Neural crest cell (in vitro differentiated cells): ENCODE data around the gene NLE1. TPM values are rescaled to one million over a fixed set of nuclear protein-coding genes. Genes with fewer than 3 reads are reported as not detected.
"Not testable (repeated sequence)": the region's sequence is repeated elsewhere in the genome, so short reads cannot be mapped to it uniquely, and the experiment has no call there.

Experiments
- DNase-seq: peaks from one replicate; pipeline ENCODE4 v3.0.0; 2021; ENCODE audit warnings: low read depth, mixed read lengths, low spot score
- H3K27ac Mint-ChIP-seq: one replicate; pipeline ENCODE4 v1.8.0; 2021; ENCODE audit warnings: mild to moderate bottlenecking, mixed read lengths; ENCODE audit not compliant: unreplicated experiment
- H3K27me3 Mint-ChIP-seq: 2 replicates; pipeline ENCODE4 v1.8.0; 2021; ENCODE audit warnings: low read depth, mild to moderate bottlenecking, mixed read lengths
- H3K36me3 Mint-ChIP-seq: 2 replicates; pipeline ENCODE4 v1.8.0; 2021; ENCODE audit warnings: low read depth, mild to moderate bottlenecking, mixed read lengths
- H3K4me1 Mint-ChIP-seq: 2 replicates; pipeline ENCODE4 v1.8.0; 2021; ENCODE audit warnings: mixed read lengths
- H3K4me3 Mint-ChIP-seq: one replicate; pipeline ENCODE4 v1.8.0; 2021; ENCODE audit warnings: mild to moderate bottlenecking, mixed read lengths
- H3K9me3 Mint-ChIP-seq: 2 replicates; pipeline ENCODE4 v1.8.0; 2021; ENCODE audit warnings: mixed read lengths
- total RNA-seq: library from RNA; stranded (reverse); gene quantifications from 2 replicates; pipeline ENCODE4 v1.2.1, GENCODE V29; 2021
- TF ChIP-seq, protein P1 (sequence below): fragments of 200-600 bp; sonication (generic); conservative IDR thresholded peaks from 2 replicates; pipeline ENCODE4 v1.5.0; 2021; ENCODE audit warnings: antibody characterized with exemption, mild to moderate bottlenecking

Gene NLE1
- total RNA-seq, 1 donor from 2014 or later, result 35.8 TPM

DNA sequence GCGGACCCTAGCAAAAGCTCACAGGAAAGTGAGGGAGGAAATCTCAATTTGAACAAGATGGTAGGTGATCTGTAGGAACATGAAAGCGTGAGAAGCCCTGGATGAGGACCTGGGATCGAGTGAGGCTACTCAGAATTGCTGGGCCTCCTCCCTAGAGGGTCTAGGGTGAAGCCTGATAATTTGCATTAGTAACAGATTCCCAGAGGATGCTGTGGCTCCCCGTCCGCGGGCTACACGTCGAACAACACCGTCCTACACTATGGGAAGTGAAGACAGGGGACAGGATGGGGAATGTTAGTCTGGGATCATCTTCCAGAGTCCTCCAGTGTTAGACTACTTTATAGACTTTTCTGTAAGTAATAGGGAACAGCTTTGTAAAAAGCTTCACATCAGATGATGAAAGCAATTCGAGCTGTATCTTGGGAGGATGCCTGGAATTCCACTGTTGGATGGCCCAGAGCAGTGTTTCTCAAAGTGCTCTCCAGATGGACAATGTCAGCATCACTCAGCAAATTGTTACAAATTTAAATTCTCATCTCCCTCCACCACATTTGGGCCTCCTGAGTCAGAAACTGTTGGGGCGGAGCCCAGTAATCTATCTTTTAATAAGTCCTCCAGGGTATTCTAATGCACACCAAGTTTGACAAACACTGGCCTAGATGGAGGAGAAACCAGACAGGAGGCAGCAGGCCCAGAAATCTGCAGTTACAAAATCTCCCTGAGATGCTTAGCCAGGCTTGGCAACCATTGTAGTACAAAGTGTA is 14.2 kb downstream of the NLE1 start:
- peaks cover 4% of the 10 kb centered on the region for H3K36me3 Mint-ChIP-seq

DNA sequence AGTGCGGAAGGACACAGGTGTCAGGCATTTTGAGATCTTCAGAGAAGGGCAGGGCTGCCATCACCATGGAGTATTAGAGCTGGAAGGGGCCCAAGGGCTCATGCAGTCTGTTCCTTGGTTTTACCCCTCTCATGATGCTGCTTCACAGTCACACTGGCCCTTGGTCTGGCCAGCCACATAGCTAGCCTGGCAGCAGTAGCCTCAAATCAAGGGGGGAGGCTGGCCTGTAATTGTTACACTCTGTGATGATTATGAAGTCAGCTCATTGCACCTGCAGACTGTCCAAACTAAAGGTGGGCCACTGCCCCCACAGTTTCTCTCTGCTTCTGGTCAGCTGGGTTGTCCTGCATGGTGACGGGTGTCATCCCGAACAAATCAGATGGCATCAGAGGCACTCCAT is 20.8 kb downstream of the NLE1 start, which contains the start of gene FNDC8:
Gene FNDC8 (plus strand): TSS at position 301 of the 400 bp plus-strand sequence. CDS start 79 bp downstream, at position 380.
- TF ChIP-seq, protein P1, sequence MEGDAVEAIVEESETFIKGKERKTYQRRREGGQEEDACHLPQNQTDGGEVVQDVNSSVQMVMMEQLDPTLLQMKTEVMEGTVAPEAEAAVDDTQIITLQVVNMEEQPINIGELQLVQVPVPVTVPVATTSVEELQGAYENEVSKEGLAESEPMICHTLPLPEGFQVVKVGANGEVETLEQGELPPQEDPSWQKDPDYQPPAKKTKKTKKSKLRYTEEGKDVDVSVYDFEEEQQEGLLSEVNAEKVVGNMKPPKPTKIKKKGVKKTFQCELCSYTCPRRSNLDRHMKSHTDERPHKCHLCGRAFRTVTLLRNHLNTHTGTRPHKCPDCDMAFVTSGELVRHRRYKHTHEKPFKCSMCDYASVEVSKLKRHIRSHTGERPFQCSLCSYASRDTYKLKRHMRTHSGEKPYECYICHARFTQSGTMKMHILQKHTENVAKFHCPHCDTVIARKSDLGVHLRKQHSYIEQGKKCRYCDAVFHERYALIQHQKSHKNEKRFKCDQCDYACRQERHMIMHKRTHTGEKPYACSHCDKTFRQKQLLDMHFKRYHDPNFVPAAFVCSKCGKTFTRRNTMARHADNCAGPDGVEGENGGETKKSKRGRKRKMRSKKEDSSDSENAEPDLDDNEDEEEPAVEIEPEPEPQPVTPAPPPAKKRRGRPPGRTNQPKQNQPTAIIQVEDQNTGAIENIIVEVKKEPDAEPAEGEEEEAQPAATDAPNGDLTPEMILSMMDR, result no peak
- Mint-ChIP-seq H3K36me3 (peaks cover 4% of the 10 kb centered on the region), H3K27ac (peak within 1 kb of the TSS; percentile 57)

More for the DNA sequence above, 14.2 kb downstream of the NLE1 start:
- Mint-ChIP-seq H3K4me3 (no peak overlapping the region), H3K27me3 (no peaks in the 10 kb centered on the region), H3K9me3 (no peaks in the 10 kb centered on the region), H3K27ac (no peak overlapping the region), H3K4me1 (no peaks in the 10 kb centered on the region)
- TF ChIP-seq, protein P1, result no peak
- no peak for DNase-seq

GRCh38 chr17:35119370-35120165 is 22.5 kb downstream of the NLE1 start, which contains the start of gene RAD51D:
RAD51D (minus strand) TSS chr17:35119860; CDS start chr17:35119613, 247 bp downstream.
- Mint-ChIP-seq H3K4me1 (peaks cover 21% of the 10 kb centered on the region), H3K9me3 (no peaks in the 10 kb centered on the region), H3K27me3 (peaks cover 13% of the 10 kb centered on the region), H3K27ac (peak within 1 kb of the TSS; percentile 98), H3K36me3 (peaks cover 10% of the 10 kb centered on the region), H3K4me3 (peak within 1 kb of the TSS; percentile 97)
- peak; percentile 78 for DNase-seq
- TF ChIP-seq, protein P1, result peak; percentile 96

More for the DNA sequence above, 20.8 kb downstream of the NLE1 start, which contains the start of gene FNDC8:
- Mint-ChIP-seq H3K9me3 (no peaks in the 10 kb centered on the region), H3K4me3 (peak within 1 kb of the TSS; percentile 67), H3K27me3 (peaks cover 13% of the 10 kb centered on the region), H3K4me1 (peaks cover 21% of the 10 kb centered on the region)
- no peak for DNase-seq

DNA sequence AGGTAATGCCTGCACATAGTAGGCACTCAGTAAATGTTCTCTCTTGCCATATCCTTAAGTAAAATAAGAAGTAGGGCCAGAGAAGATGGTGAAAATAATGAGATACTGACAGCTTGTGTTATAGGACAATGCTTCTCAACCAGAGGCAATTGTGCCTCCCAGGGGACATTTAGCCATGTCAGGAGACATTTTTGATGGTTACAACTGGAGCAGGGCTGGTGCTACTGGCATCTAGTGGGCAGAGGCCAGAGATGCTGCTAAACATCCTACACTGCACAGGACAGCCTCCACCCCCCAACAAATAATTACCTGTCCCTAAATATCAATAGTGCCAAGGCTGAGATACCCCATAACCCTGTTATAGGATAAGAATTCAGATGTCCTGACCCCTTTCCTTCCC is 24.1 kb downstream of the NLE1 start:
- peaks cover 10% of the 10 kb centered on the region for H3K36me3 Mint-ChIP-seq
- TF ChIP-seq, protein P1, result no peak
- H3K27ac Mint-ChIP-seq, result no peak overlapping the region
- H3K9me3 Mint-ChIP-seq, result no peaks in the 10 kb centered on the region
- H3K27me3 Mint-ChIP-seq, result peaks cover 13% of the 10 kb centered on the region
- peaks cover 21% of the 10 kb centered on the region for H3K4me1 Mint-ChIP-seq
- H3K4me3 Mint-ChIP-seq, result peak overlapping the region; percentile 85
- no peak for DNase-seq

DNA sequence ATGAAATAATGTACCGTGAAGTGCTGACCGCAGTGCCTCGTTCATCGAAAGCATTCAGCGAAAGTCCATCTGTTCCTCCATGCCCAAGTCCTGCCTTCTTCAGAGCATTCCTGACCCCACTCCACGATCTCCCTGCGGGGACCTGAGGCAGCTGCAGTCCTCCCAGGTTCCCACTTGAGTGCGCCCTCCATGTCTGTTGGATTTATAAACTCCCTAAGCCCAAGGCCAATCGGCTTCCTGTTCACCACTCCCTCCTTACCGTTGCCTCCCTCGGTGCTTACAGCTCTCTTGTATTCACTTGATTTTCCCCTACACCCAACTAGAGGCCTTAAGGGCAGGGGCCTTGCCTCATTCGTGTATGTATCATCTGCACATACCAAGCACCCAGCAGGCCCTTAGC is 25.3 kb downstream of the NLE1 start:
- no peak overlapping the region for H3K27ac Mint-ChIP-seq
- TF ChIP-seq, protein P1, result no peak
- no peaks in the 10 kb centered on the region for H3K9me3 Mint-ChIP-seq
- H3K4me1 Mint-ChIP-seq, result peaks cover 21% of the 10 kb centered on the region
- H3K36me3 Mint-ChIP-seq, result peaks cover 10% of the 10 kb centered on the region
- peaks cover 11% of the 10 kb centered on the region for H3K27me3 Mint-ChIP-seq
- no peak for DNase-seq
- peak overlapping the region; percentile 54 for H3K4me3 Mint-ChIP-seq

- DNase-seq, H3K27me3 Mint-ChIP-seq, H3K4me1 Mint-ChIP-seq: not testable (repeated sequence)
These were observed 31.3 kb downstream of the NLE1 start for GRCh38 chr17:35110791-35111190.

More at GRCh38 chr17:35110791-35111190, 31.3 kb downstream of the NLE1 start:
- H3K4me3 Mint-ChIP-seq, H3K27ac Mint-ChIP-seq, H3K9me3 Mint-ChIP-seq: not testable (repeated sequence)
- peaks cover 16% of the 10 kb centered on the region for H3K36me3 Mint-ChIP-seq
